Stimulated activated CD8-positive, alpha-beta memory T cell treated with anti-CD3 and anti-CD28 coated beads, Interleukin-7, amount 100 ng/mL, for 48 hours (primary cell): ENCODE results near the gene PRICKLE2.

Source experiments
- DNase-seq, 2 donors: peaks; one replicate each; pipeline ENCODE4 v3.0.0-alpha.2; 2020; ENCODE audit warnings: low read depth in 1 of 2; ENCODE audit errors: extremely low read depth in 1 of 2

The PRICKLE2 gene

GRCh38 chr3:64163019-64163754 lies 62.1 kb downstream of the PRICKLE2 start:
- no peak for DNase-seq

GRCh38 chr3:64161481-64161952 lies 63.7 kb downstream of the PRICKLE2 start:
- no peak for DNase-seq

GRCh38 chr3:64160000-64160695 lies 65.1 kb downstream of the PRICKLE2 start:
- DNase-seq, result no peak

- no peak for DNase-seq
Measured at GRCh38 chr3:64158334-64158733, 66.9 kb downstream of the PRICKLE2 start.

GRCh38 chr3:64157150-64158035 lies 67.9 kb downstream of the PRICKLE2 start:
- no peak for DNase-seq

GRCh38 chr3:64155328-64155727 lies 69.9 kb downstream of the PRICKLE2 start:
- no peak for DNase-seq

- DNase-seq, result no peak
Measured at GRCh38 chr3:64152676-64153466, 72.4 kb downstream of the PRICKLE2 start.

- DNase-seq, result no peak
Measured at GRCh38 chr3:64152086-64152485, 73.2 kb downstream of the PRICKLE2 start.

- no peak for DNase-seq
Measured at GRCh38 chr3:64151342-64151871, 73.9 kb downstream of the PRICKLE2 start.

GRCh38 chr3:64150623-64151207 lies 74.6 kb downstream of the PRICKLE2 start:
- no peak for DNase-seq

GRCh38 chr3:64149886-64150285 lies 75.4 kb downstream of the PRICKLE2 start:
- no peak for DNase-seq

GRCh38 chr3:64148955-64149653 lies 76.2 kb downstream of the PRICKLE2 start:
- no peak for DNase-seq

GRCh38 chr3:64147211-64147610 lies 78.1 kb downstream of the PRICKLE2 start:
- no peak for DNase-seq

- DNase-seq, result no peak
Measured at GRCh38 chr3:64145438-64145837, 79.8 kb downstream of the PRICKLE2 start.

- DNase-seq, result no peak
Measured at GRCh38 chr3:64144241-64144900, 80.9 kb downstream of the PRICKLE2 start.

- no peak for DNase-seq
Measured at GRCh38 chr3:64143409-64144130, 81.7 kb downstream of the PRICKLE2 start.

GRCh38 chr3:64141476-64141875 lies 83.8 kb downstream of the PRICKLE2 start:
- no peak for DNase-seq

- no peak for DNase-seq
Measured at GRCh38 chr3:64140651-64141050, 84.6 kb downstream of the PRICKLE2 start.
